K562 (cell line): Measurements from ENCODE around the gene FRK. TPM values are rescaled to one million over a fixed set of nuclear protein-coding genes. Genes with fewer than 3 reads are reported as not detected.

Experiments used
- DACH1 ChIP-seq: fragments of 450-650 bp; IDR thresholded peaks from 2 replicates; pipeline ENCODE4 v1.6.1; 2018; ENCODE audit not compliant: partially characterized antibody
- polyA plus RNA-seq, 8 experiments: library from polyadenylated mRNA; depleted of rRNA in 4 of 8; stranded (reverse) in 5 of 8; unstranded in 3 of 8; fragments of >200 nt; fragmentation: Nextera tagmentation in 2 of 8; fragmentation: Illumina TruSeq in 1 of 8; extraction: Ambion mirVana in 2 of 8; extraction: Trizol in 1 of 8; gene quantifications; 2 replicates each; pipeline versions ENCODE4 v1.2.1 to v1.2.3, GENCODE V29; 2011 to 2014; ENCODE audit warnings: inconsistent platforms in 1 of 8, missing spikeins in 1 of 8
- total RNA-seq, 7 experiments: library from RNA; depleted of rRNA in 6 of 7; stranded (reverse); fragments of >200 nt in 6 of 7; fragmentation: Illumina TruSeq in 2 of 7; extraction: Trizol in 2 of 7; gene quantifications; 2 replicates each; pipeline versions ENCODE4 v1.2.1 to v1.2.3, GENCODE V29; 2011 to 2021; ENCODE audit warnings: low replicate concordance in 1 of 7
- TF ChIP-seq, protein P1 (sequence below): fragments of 450-650 bp; IDR thresholded peaks from 2 replicates; pipeline ENCODE4 v1.6.1; 2014; ENCODE audit warnings: low read depth, mild to moderate bottlenecking, moderate library complexity, borderline replicate concordance
- TF ChIP-seq, protein P2 (sequence below): sonication (generic); formaldehyde crosslinking; IDR thresholded peaks from 2 replicates; pipeline ENCODE4 v1.8.0; 2023; ENCODE audit warnings: mild to moderate bottlenecking, missing genetic modification reagents
- TF ChIP-seq, protein P3 (sequence below): sonication (generic); formaldehyde crosslinking; IDR thresholded peaks from 2 replicates; pipeline ENCODE4 v1.4.0; 2020; ENCODE audit warnings: mild to moderate bottlenecking, missing genetic modification reagents

The FRK gene
- total and polyA plus RNA-seq, 9 of the 15 experiments (the other 6 are each of a cell fraction or from before 2014, with no cell fraction given) = 0.01 to 0.29 (median 0.09) TPM

DNA sequence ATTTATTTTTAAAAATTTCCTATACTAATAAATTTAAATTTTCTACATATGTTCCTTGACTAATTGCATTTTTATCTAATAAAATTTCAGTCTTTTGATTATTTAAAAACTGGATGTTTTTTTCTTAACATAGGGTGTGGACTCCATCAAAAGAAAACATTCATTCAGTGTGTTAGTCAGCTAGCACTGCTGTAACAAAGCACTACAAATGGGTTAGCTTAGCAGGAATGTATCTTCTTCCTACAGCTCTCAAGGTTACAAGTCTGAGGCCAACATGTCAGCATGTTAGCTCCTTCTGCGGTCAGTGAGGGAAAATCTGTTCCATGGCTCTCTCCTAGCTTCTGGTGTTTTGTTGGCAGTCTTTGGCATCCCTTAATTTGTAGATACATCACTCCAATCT, 32.5 kb downstream of the FRK start (continued):
- TF ChIP-seq, protein P1, sequence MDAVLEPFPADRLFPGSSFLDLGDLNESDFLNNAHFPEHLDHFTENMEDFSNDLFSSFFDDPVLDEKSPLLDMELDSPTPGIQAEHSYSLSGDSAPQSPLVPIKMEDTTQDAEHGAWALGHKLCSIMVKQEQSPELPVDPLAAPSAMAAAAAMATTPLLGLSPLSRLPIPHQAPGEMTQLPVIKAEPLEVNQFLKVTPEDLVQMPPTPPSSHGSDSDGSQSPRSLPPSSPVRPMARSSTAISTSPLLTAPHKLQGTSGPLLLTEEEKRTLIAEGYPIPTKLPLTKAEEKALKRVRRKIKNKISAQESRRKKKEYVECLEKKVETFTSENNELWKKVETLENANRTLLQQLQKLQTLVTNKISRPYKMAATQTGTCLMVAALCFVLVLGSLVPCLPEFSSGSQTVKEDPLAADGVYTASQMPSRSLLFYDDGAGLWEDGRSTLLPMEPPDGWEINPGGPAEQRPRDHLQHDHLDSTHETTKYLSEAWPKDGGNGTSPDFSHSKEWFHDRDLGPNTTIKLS = no peak
- TF ChIP-seq, protein P2, sequence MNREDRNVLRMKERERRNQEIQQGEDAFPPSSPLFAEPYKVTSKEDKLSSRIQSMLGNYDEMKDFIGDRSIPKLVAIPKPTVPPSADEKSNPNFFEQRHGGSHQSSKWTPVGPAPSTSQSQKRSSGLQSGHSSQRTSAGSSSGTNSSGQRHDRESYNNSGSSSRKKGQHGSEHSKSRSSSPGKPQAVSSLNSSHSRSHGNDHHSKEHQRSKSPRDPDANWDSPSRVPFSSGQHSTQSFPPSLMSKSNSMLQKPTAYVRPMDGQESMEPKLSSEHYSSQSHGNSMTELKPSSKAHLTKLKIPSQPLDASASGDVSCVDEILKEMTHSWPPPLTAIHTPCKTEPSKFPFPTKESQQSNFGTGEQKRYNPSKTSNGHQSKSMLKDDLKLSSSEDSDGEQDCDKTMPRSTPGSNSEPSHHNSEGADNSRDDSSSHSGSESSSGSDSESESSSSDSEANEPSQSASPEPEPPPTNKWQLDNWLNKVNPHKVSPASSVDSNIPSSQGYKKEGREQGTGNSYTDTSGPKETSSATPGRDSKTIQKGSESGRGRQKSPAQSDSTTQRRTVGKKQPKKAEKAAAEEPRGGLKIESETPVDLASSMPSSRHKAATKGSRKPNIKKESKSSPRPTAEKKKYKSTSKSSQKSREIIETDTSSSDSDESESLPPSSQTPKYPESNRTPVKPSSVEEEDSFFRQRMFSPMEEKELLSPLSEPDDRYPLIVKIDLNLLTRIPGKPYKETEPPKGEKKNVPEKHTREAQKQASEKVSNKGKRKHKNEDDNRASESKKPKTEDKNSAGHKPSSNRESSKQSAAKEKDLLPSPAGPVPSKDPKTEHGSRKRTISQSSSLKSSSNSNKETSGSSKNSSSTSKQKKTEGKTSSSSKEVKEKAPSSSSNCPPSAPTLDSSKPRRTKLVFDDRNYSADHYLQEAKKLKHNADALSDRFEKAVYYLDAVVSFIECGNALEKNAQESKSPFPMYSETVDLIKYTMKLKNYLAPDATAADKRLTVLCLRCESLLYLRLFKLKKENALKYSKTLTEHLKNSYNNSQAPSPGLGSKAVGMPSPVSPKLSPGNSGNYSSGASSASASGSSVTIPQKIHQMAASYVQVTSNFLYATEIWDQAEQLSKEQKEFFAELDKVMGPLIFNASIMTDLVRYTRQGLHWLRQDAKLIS (CRISPR knock-in tag) = no peak
- TF ChIP-seq, protein P3, sequence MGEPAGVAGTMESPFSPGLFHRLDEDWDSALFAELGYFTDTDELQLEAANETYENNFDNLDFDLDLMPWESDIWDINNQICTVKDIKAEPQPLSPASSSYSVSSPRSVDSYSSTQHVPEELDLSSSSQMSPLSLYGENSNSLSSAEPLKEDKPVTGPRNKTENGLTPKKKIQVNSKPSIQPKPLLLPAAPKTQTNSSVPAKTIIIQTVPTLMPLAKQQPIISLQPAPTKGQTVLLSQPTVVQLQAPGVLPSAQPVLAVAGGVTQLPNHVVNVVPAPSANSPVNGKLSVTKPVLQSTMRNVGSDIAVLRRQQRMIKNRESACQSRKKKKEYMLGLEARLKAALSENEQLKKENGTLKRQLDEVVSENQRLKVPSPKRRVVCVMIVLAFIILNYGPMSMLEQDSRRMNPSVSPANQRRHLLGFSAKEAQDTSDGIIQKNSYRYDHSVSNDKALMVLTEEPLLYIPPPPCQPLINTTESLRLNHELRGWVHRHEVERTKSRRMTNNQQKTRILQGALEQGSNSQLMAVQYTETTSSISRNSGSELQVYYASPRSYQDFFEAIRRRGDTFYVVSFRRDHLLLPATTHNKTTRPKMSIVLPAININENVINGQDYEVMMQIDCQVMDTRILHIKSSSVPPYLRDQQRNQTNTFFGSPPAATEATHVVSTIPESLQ (CRISPR knock-in tag) = no peak
- no peak for TF ChIP-seq DACH1
